HepG2 (cell line): Measurements from ENCODE around the gene FRMD4A. TPM values are rescaled to one million over a fixed set of nuclear protein-coding genes. Genes with fewer than 3 reads are reported as not detected.

ENCODE experiments used
- ARNT2 ChIP-seq: sonication (generic); formaldehyde crosslinking; IDR thresholded peaks from 2 replicates; pipeline ENCODE4 v1.8.0; 2022; ENCODE audit warnings: mild to moderate bottlenecking, low read depth, missing genetic modification reagents, moderate library complexity
- ATF7-NPFF ChIP-seq: sonication (generic); formaldehyde crosslinking; IDR thresholded peaks from 2 replicates; pipeline ENCODE4 v1.8.1; 2023; ENCODE audit warnings: mild to moderate bottlenecking, low read depth, missing genetic modification reagents, moderate library complexity
- HMGA1 ChIP-seq: sonication (generic); formaldehyde crosslinking; conservative IDR thresholded peaks from 2 replicates; pipeline ENCODE4 v1.4.0; 2020; ENCODE audit warnings: missing genetic modification reagents
- HOXD1 ChIP-seq: sonication (generic); formaldehyde crosslinking; IDR thresholded peaks from 2 replicates; pipeline ENCODE4 v1.5.0; 2020; ENCODE audit warnings: missing genetic modification reagents
- KLF16 ChIP-seq, 2 experiments: sonication (generic) in 1 of 2; formaldehyde crosslinking in 1 of 2; IDR thresholded peaks; 2 replicates each; pipeline versions ENCODE4 v1.6.1 to v1.8.0; 2016 to 2023; ENCODE audit warnings: missing genetic modification reagents in 2 of 2, missing compliant biosample characterization in 1 of 2
- NAIF1 ChIP-seq: sonication (generic); formaldehyde crosslinking; IDR thresholded peaks from 2 replicates; pipeline ENCODE4 v1.5.0; 2020; ENCODE audit warnings: mild to moderate bottlenecking, missing genetic modification reagents, borderline replicate concordance
- PHB2 ChIP-seq: fragments of 450-650 bp; IDR thresholded peaks from 2 replicates; pipeline ENCODE4 v1.6.1; 2018; ENCODE audit not compliant: partially characterized antibody
- REPIN1 ChIP-seq: sonication (generic); formaldehyde crosslinking; IDR thresholded peaks from 2 replicates; pipeline ENCODE4 v1.8.0; 2022; ENCODE audit warnings: missing genetic modification reagents, low read depth, mild to moderate bottlenecking, borderline replicate concordance
- ZKSCAN5 ChIP-seq: sonication (generic); formaldehyde crosslinking; IDR thresholded peaks from 2 replicates; pipeline ENCODE4 v1.5.1; 2020; ENCODE audit warnings: mild to moderate bottlenecking, missing genetic modification reagents
- ZNF160 ChIP-seq: sonication (generic); formaldehyde crosslinking; IDR thresholded peaks from 2 replicates; pipeline ENCODE4 v1.8.0; 2022; ENCODE audit warnings: mild to moderate bottlenecking, inconsistent platforms, missing genetic modification reagents
- ZNF180 ChIP-seq: sonication (generic); formaldehyde crosslinking; IDR thresholded peaks from 2 replicates; pipeline ENCODE4 v1.4.0; 2020; ENCODE audit warnings: low read depth, missing genetic modification reagents, borderline replicate concordance
- ZNF337 ChIP-seq: sonication (generic); formaldehyde crosslinking; IDR thresholded peaks from 2 replicates; pipeline ENCODE4 v1.5.1; 2020; ENCODE audit warnings: missing genetic modification reagents, low read depth, mild to moderate bottlenecking, borderline replicate concordance
- ZNF382 ChIP-seq: sonication (generic); formaldehyde crosslinking; IDR thresholded peaks from 2 replicates; pipeline ENCODE4 v1.5.0; 2020; ENCODE audit warnings: missing genetic modification reagents, mild to moderate bottlenecking, borderline replicate concordance
- ZNF383 ChIP-seq: sonication (generic); formaldehyde crosslinking; IDR thresholded peaks from 2 replicates; pipeline ENCODE4 v1.4.0; 2020; ENCODE audit warnings: missing genetic modification reagents, mild to moderate bottlenecking, borderline replicate concordance
- ZNF496 ChIP-seq: sonication (generic); formaldehyde crosslinking; IDR thresholded peaks from 2 replicates; pipeline ENCODE4 v1.8.1; 2023; ENCODE audit warnings: mild to moderate bottlenecking, moderate library complexity, missing genetic modification reagents; ENCODE audit not compliant: insufficient replicate concordance
- ZNF652 ChIP-seq: IDR thresholded peaks from 2 replicates; pipeline ENCODE4 v1.6.1; 2016; ENCODE audit warnings: low read depth, borderline replicate concordance
- polyA plus RNA-seq, 8 experiments: library from polyadenylated mRNA; depleted of rRNA in 3 of 8; stranded (reverse) in 7 of 8; unstranded in 1 of 8; fragments of >200 nt; fragmentation: Illumina TruSeq in 4 of 8; extraction: Trizol in 4 of 8; gene quantifications; 2 replicates each; pipeline versions ENCODE4 v1.2.1 to v1.2.3, GENCODE V29; 2011 to 2016; ENCODE audit warnings: low read depth in 4 of 8, missing spikeins in 1 of 8, mixed read lengths in 1 of 8; ENCODE audit not compliant: insufficient read depth in 1 of 8
- total RNA-seq, 5 experiments: library from RNA; depleted of rRNA; stranded (reverse); fragments of >200 nt; fragmentation: Illumina TruSeq; extraction: Trizol; gene quantifications; 2 replicates each; pipeline ENCODE4 v1.2.3, GENCODE V29; 2016; ENCODE audit warnings: low read depth in 1 of 5
- TF ChIP-seq, protein P1 (sequence below): sonication (generic); formaldehyde crosslinking; IDR thresholded peaks from 2 replicates; pipeline ENCODE4 v1.4.0; 2020; ENCODE audit warnings: missing genetic modification reagents, borderline replicate concordance
- TF ChIP-seq, protein P2 (sequence below): sonication (generic); formaldehyde crosslinking; IDR thresholded peaks from 2 replicates; pipeline ENCODE4 v1.4.0; 2020; ENCODE audit warnings: missing genetic modification reagents
- TF ChIP-seq, protein P3 (sequence below): sonication (generic); formaldehyde crosslinking; conservative IDR thresholded peaks from 2 replicates; pipeline ENCODE4 v1.5.0; 2020; ENCODE audit warnings: missing genetic modification reagents
- TF ChIP-seq, protein P4 (sequence below): sonication (generic); formaldehyde crosslinking; IDR thresholded peaks from 2 replicates; pipeline ENCODE4 v1.4.0; 2020; ENCODE audit warnings: mild to moderate bottlenecking, low read depth, missing genetic modification reagents

FRMD4A gene
- total and polyA plus RNA-seq, 2 of the 13 experiments (the other 11 are each of a cell fraction or from before 2014, with no cell fraction given) = 0.09 to 0.26 TPM

GRCh38 chr10:14259696-14260566, 70.8 kb downstream of the FRMD4A start (continued):
- TF ChIP-seq ATF7-NPFF (CRISPR knock-in tag) (no peak), HMGA1 (CRISPR knock-in tag) (no peak), PHB2 (no peak), ZNF383 (CRISPR knock-in tag) (no peak), ZNF496 (CRISPR knock-in tag) (no peak), ZNF652 (CRISPR knock-in tag) (no peak), KLF16 (CRISPR knock-in tag; IDR thresholded peaks at IDR 0.05) (0 out of 4 replicates have a peak, but pooled peaks of 1 of the 2 experiments have one; percentile 29), ARNT2 (CRISPR knock-in tag) (no peak), ZNF337 (CRISPR knock-in tag) (no peak), NAIF1 (CRISPR knock-in tag) (no peak), HOXD1 (CRISPR knock-in tag) (no peak), ZNF382 (CRISPR knock-in tag) (no peak), ZKSCAN5 (CRISPR knock-in tag) (no peak), ZNF160 (CRISPR knock-in tag) (no peak), REPIN1 (CRISPR knock-in tag) (no peak), ZNF180 (CRISPR knock-in tag) (no peak)
- TF ChIP-seq, protein P1, sequence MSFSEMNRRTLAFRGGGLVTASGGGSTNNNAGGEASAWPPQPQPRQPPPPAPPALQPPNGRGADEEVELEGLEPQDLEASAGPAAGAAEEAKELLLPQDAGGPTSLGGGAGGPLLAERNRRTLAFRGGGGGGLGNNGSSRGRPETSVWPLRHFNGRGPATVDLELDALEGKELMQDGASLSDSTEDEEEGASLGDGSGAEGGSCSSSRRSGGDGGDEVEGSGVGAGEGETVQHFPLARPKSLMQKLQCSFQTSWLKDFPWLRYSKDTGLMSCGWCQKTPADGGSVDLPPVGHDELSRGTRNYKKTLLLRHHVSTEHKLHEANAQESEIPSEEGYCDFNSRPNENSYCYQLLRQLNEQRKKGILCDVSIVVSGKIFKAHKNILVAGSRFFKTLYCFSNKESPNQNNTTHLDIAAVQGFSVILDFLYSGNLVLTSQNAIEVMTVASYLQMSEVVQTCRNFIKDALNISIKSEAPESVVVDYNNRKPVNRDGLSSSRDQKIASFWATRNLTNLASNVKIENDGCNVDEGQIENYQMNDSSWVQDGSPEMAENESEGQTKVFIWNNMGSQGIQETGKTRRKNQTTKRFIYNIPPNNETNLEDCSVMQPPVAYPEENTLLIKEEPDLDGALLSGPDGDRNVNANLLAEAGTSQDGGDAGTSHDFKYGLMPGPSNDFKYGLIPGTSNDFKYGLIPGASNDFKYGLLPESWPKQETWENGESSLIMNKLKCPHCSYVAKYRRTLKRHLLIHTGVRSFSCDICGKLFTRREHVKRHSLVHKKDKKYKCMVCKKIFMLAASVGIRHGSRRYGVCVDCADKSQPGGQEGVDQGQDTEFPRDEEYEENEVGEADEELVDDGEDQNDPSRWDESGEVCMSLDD (CRISPR knock-in tag) = no peak
- TF ChIP-seq, protein P2, sequence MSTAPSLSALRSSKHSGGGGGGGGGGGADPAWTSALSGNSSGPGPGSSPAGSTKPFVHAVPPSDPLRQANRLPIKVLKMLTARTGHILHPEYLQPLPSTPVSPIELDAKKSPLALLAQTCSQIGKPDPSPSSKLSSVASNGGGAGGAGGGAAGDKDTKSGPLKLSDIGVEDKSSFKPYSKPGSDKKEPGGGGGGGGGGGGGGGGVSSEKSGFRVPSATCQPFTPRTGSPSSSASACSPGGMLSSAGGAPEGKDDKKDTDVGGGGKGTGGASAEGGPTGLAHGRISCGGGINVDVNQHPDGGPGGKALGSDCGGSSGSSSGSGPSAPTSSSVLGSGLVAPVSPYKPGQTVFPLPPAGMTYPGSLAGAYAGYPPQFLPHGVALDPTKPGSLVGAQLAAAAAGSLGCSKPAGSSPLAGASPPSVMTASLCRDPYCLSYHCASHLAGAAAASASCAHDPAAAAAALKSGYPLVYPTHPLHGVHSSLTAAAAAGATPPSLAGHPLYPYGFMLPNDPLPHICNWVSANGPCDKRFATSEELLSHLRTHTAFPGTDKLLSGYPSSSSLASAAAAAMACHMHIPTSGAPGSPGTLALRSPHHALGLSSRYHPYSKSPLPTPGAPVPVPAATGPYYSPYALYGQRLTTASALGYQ (CRISPR knock-in tag) = no peak
- TF ChIP-seq, protein P3, sequence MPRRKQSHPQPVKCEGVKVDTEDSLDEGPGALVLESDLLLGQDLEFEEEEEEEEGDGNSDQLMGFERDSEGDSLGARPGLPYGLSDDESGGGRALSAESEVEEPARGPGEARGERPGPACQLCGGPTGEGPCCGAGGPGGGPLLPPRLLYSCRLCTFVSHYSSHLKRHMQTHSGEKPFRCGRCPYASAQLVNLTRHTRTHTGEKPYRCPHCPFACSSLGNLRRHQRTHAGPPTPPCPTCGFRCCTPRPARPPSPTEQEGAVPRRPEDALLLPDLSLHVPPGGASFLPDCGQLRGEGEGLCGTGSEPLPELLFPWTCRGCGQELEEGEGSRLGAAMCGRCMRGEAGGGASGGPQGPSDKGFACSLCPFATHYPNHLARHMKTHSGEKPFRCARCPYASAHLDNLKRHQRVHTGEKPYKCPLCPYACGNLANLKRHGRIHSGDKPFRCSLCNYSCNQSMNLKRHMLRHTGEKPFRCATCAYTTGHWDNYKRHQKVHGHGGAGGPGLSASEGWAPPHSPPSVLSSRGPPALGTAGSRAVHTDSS = no peak
- TF ChIP-seq, protein P4, sequence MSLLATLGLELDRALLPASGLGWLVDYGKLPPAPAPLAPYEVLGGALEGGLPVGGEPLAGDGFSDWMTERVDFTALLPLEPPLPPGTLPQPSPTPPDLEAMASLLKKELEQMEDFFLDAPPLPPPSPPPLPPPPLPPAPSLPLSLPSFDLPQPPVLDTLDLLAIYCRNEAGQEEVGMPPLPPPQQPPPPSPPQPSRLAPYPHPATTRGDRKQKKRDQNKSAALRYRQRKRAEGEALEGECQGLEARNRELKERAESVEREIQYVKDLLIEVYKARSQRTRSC (CRISPR knock-in tag) = no peak
